HepG2 (cell line): ENCODE measurements around the gene MIER2. TPM values are rescaled to one million over a fixed set of nuclear protein-coding genes. Genes with fewer than 3 reads are reported as not detected.

Source experiments
- CCDC6 ChIP-seq: sonication (generic); formaldehyde crosslinking; IDR thresholded peaks from 2 replicates; pipeline ENCODE4 v1.8.1; 2022; ENCODE audit warnings: mild to moderate bottlenecking, missing genetic modification reagents, moderate library complexity
- CHD4 ChIP-seq: fragments of 200-600 bp; sonication (generic); IDR thresholded peaks from 2 replicates; pipeline ENCODE4 v1.7.0; 2017; ENCODE audit warnings: mild to moderate bottlenecking, low read length, borderline replicate concordance
- EED ChIP-seq: sonication (generic); formaldehyde crosslinking; IDR thresholded peaks from 2 replicates; pipeline ENCODE4 v1.5.0; 2020; ENCODE audit warnings: mild to moderate bottlenecking, missing genetic modification reagents
- EP300 ChIP-seq, 3 experiments: sonication (generic) in 1 of 3; formaldehyde crosslinking in 1 of 3; IDR thresholded peaks; 2 replicates each; pipeline versions ENCODE4 v1.5.1 to v1.6.1; 2011 to 2020; ENCODE audit warnings: low read depth in 2 of 3, low read length in 2 of 3, borderline replicate concordance in 1 of 3, improper control_type of control experiment in 1 of 3, mild to moderate bottlenecking in 1 of 3, missing genetic modification reagents in 1 of 3, moderate library complexity in 1 of 3
- HNF4A ChIP-seq: sonication (generic); formaldehyde crosslinking; IDR thresholded peaks from 2 replicates; pipeline ENCODE4 v1.4.0; 2020; ENCODE audit warnings: missing genetic modification reagents
- MEIS1 ChIP-seq: sonication (generic); formaldehyde crosslinking; IDR thresholded peaks from 2 replicates; pipeline ENCODE4 v1.9.0; 2021; ENCODE audit warnings: mild to moderate bottlenecking, missing genetic modification reagents, moderate library complexity, borderline replicate concordance
- MTA1 ChIP-seq: sonication (generic); formaldehyde crosslinking; IDR thresholded peaks from 2 replicates; pipeline ENCODE4 v1.4.0; 2020; ENCODE audit warnings: missing genetic modification reagents, mild to moderate bottlenecking, borderline replicate concordance
- PATZ1 ChIP-seq: sonication (generic); formaldehyde crosslinking; IDR thresholded peaks from 2 replicates; pipeline ENCODE4 v1.4.0; 2020; ENCODE audit warnings: missing genetic modification reagents
- SRY ChIP-seq: sonication (generic); formaldehyde crosslinking; IDR thresholded peaks from 2 replicates; pipeline ENCODE4 v1.8.0; 2022; ENCODE audit warnings: mild to moderate bottlenecking, missing genetic modification reagents
- TAF1 ChIP-seq: sonication (generic); formaldehyde crosslinking; IDR thresholded peaks from 2 replicates; pipeline ENCODE4 v1.4.0; 2020; ENCODE audit warnings: missing genetic modification reagents
- ZBTB26 ChIP-seq: IDR thresholded peaks from 2 replicates; pipeline ENCODE4 v1.6.1; 2016; ENCODE audit warnings: missing compliant biosample characterization, missing genetic modification reagents, borderline replicate concordance
- ZBTB38 ChIP-seq: sonication (generic); formaldehyde crosslinking; IDR thresholded peaks from 2 replicates; pipeline ENCODE4 v1.5.1; 2020; ENCODE audit warnings: mild to moderate bottlenecking, missing genetic modification reagents
- ZNF280B ChIP-seq: sonication (generic); formaldehyde crosslinking; IDR thresholded peaks from 2 replicates; pipeline ENCODE4 v1.5.0; 2020; ENCODE audit warnings: missing genetic modification reagents, mild to moderate bottlenecking, borderline replicate concordance
- ZNF326 ChIP-seq: sonication (generic); formaldehyde crosslinking; IDR thresholded peaks from 2 replicates; pipeline ENCODE4 v1.4.0; 2020; ENCODE audit warnings: missing genetic modification reagents, borderline replicate concordance
- ZNF441 ChIP-seq: sonication (generic); formaldehyde crosslinking; IDR thresholded peaks from 2 replicates; pipeline ENCODE4 v1.7.0; 2021; ENCODE audit warnings: missing genetic modification reagents, borderline replicate concordance
- polyA plus RNA-seq, 8 experiments: library from polyadenylated mRNA; depleted of rRNA in 3 of 8; stranded (reverse) in 7 of 8; unstranded in 1 of 8; fragments of >200 nt; fragmentation: Illumina TruSeq in 4 of 8; extraction: Trizol in 4 of 8; gene quantifications; 2 replicates each; pipeline versions ENCODE4 v1.2.1 to v1.2.3, GENCODE V29; 2011 to 2016; ENCODE audit warnings: low read depth in 4 of 8, missing spikeins in 1 of 8, mixed read lengths in 1 of 8; ENCODE audit not compliant: insufficient read depth in 1 of 8
- total RNA-seq, 5 experiments: library from RNA; depleted of rRNA; stranded (reverse); fragments of >200 nt; fragmentation: Illumina TruSeq; extraction: Trizol; gene quantifications; 2 replicates each; pipeline ENCODE4 v1.2.3, GENCODE V29; 2016; ENCODE audit warnings: low read depth in 1 of 5
- TF ChIP-seq, protein P1 (sequence below): IDR thresholded peaks from 2 replicates; pipeline ENCODE4 v1.6.1; 2016
- TF ChIP-seq, protein P2 (sequence below): sonication (generic); formaldehyde crosslinking; conservative IDR thresholded peaks from 2 replicates; pipeline ENCODE4 v1.8.0; 2022; ENCODE audit warnings: mild to moderate bottlenecking, moderate library complexity, missing genetic modification reagents
- TF ChIP-seq, protein P3 (sequence below): sonication (generic); formaldehyde crosslinking; IDR thresholded peaks from 2 replicates; pipeline ENCODE4 v1.8.0; 2022; ENCODE audit warnings: mild to moderate bottlenecking, missing genetic modification reagents, borderline replicate concordance

MIER2 gene
- total and polyA plus RNA-seq, 2 of the 13 experiments (the other 11 are each of a cell fraction or from before 2014, with no cell fraction given), result 9.6 to 25.7 TPM

DNA sequence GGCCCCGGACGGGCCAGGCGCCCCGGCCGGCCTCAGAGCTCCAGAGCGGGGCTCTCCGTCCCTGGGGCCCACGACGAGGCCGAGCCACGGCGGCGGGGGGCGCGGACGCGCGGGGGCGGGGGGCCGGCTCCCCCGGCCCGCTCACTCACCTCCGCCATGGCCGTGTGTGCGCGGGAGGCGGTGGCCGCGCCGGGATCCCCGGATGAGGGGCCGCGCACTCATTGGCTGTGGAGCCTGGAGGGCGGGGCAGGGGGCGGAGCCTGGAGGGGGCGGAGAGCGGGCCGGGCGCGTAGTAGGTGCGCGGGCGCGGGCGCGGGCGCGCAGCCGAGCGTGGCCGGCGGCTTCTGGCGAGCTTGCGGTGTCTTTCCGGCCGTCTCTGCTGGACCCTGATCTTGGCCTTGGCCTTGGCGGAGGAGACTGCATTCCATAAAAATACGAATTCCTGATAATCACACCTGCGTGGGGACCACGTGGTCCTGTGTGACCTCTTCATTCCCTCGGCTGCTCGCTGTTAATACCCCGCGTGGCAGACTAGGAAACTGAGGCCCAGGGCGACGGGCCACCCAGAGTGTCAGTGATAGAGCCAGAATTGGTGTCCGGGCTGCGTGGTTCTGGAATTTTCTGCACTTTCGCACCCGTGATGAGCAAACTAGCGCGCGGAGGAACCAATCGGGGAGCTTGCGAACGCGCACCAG lies at the start of gene MIER2 (continued):
- peak; percentile 21; the same call in 1 of the 2 replicates for TF ChIP-seq ZNF280B (CRISPR knock-in tag)
- TF ChIP-seq CHD4, result 0 out of 2 replicates have a peak, but pooled peaks have one; percentile 44
- TF ChIP-seq EP300 (IDR thresholded peaks at IDR 0.05; ENCODE audit: low read depth in 2 of 2, low read length in 2 of 2), result no peak
- no peak for TF ChIP-seq EP300 (CRISPR knock-in tag; IDR thresholded peaks at IDR 0.05; ENCODE audit: borderline replicate concordance)
- TF ChIP-seq SRY (CRISPR knock-in tag), result 0 out of 2 replicates have a peak, but pooled peaks have one; percentile 52
- TF ChIP-seq TAF1, result peak; percentile 23; the same call in 1 of the 2 replicates
- no peak for TF ChIP-seq ZBTB26
- TF ChIP-seq, protein P1, sequence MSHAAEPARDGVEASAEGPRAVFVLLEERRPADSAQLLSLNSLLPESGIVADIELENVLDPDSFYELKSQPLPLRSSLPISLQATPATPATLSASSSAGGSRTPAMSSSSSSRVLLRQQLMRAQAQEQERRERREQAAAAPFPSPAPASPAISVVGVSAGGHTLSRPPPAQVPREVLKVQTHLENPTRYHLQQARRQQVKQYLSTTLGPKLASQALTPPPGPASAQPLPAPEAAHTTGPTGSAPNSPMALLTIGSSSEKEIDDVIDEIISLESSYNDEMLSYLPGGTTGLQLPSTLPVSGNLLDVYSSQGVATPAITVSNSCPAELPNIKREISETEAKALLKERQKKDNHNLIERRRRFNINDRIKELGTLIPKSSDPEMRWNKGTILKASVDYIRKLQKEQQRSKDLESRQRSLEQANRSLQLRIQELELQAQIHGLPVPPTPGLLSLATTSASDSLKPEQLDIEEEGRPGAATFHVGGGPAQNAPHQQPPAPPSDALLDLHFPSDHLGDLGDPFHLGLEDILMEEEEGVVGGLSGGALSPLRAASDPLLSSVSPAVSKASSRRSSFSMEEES (CRISPR knock-in tag), result no peak
- TF ChIP-seq HNF4A (CRISPR knock-in tag), result 0 out of 2 replicates have a peak, but pooled peaks have one; percentile 12
- TF ChIP-seq MTA1, result no peak
- peak; percentile 92 for TF ChIP-seq ZBTB38 (CRISPR knock-in tag)
- TF ChIP-seq, protein P2, sequence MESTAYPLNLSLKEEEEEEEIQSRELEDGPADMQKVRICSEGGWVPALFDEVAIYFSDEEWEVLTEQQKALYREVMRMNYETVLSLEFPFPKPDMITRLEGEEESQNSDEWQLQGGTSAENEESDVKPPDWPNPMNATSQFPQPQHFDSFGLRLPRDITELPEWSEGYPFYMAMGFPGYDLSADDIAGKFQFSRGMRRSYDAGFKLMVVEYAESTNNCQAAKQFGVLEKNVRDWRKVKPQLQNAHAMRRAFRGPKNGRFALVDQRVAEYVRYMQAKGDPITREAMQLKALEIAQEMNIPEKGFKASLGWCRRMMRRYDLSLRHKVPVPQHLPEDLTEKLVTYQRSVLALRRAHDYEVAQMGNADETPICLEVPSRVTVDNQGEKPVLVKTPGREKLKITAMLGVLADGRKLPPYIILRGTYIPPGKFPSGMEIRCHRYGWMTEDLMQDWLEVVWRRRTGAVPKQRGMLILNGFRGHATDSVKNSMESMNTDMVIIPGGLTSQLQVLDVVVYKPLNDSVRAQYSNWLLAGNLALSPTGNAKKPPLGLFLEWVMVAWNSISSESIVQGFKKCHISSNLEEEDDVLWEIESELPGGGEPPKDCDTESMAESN (CRISPR knock-in tag), result no peak
- TF ChIP-seq ZNF326 (CRISPR knock-in tag), result no peak
- TF ChIP-seq EED, result no peak
- TF ChIP-seq, protein P3, sequence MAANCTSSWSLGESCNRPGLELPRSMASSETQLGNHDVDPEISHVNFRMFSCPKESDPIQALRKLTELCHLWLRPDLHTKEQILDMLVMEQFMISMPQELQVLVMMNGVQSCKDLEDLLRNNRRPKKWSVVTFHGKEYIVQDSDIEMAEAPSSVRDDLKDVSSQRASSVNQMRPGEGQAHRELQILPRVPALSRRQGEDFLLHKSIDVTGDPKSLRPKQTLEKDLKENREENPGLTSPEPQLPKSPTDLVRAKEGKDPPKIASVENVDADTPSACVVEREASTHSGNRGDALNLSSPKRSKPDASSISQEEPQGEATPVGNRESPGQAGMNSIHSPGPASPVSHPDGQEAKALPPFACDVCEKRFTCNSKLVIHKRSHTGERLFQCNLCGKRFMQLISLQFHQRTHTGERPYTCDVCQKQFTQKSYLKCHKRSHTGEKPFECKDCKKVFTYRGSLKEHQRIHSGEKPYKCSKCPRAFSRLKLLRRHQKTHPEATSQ (CRISPR knock-in tag), result no peak
- TF ChIP-seq MEIS1 (CRISPR knock-in tag), result no peak
- no peak for TF ChIP-seq ZNF441 (CRISPR knock-in tag)
- TF ChIP-seq CCDC6 (CRISPR knock-in tag), result no peak
- peak; percentile 45; the same call in 1 of the 2 replicates for TF ChIP-seq PATZ1 (CRISPR knock-in tag)
